Osteoblast (primary cell): ENCODE results near the gene NNMT. TPM values are rescaled to one million over a fixed set of nuclear protein-coding genes. Genes with fewer than 3 reads are reported as not detected.

Source experiments
- DNase-seq: peaks from one replicate; pipeline ENCODE4 v3.0.0; 2011; ENCODE audit warnings: low spot score, mixed read lengths; ENCODE audit not compliant: insufficient read length; ENCODE audit errors: missing footprints
- H2AFZ ChIP-seq: 2 replicates; pipeline ENCODE4 v1.6.0; 2011; ENCODE audit warnings: mild to moderate bottlenecking, low read length
- H3K27ac ChIP-seq: 2 replicates; pipeline ENCODE4 v1.5.1; 2011; ENCODE audit warnings: mild to moderate bottlenecking, low read depth, low read length, moderate library complexity
- H3K27me3 ChIP-seq: 2 replicates; pipeline ENCODE4 v1.6.0; 2012; ENCODE audit warnings: mild to moderate bottlenecking, control low read depth, inconsistent platforms, low read length, moderate library complexity; ENCODE audit not compliant: insufficient read depth
- H3K36me3 ChIP-seq: 2 replicates; pipeline ENCODE4 v1.5.1; 2011; ENCODE audit warnings: mild to moderate bottlenecking, low read length, control low read depth, moderate library complexity; ENCODE audit not compliant: insufficient read depth
- H3K4me1 ChIP-seq: 2 replicates; pipeline ENCODE4 v1.5.1; 2011; ENCODE audit warnings: mild to moderate bottlenecking, low read length, control low read depth, moderate library complexity; ENCODE audit not compliant: insufficient read depth
- H3K4me2 ChIP-seq: 2 replicates; pipeline ENCODE4 v1.6.0; 2011; ENCODE audit warnings: mild to moderate bottlenecking, low read length; ENCODE audit not compliant: insufficient read depth
- H3K4me3 ChIP-seq: fragments of 200-600 bp; sonication (generic); 3 replicates; pipeline ENCODE4 v1.5.1; 2012; ENCODE audit warnings: mild to moderate bottlenecking, low read length, inconsistent platforms; ENCODE audit not compliant: insufficient read depth
- H3K79me2 ChIP-seq: 2 replicates; pipeline ENCODE4 v1.6.0; 2012; ENCODE audit warnings: mild to moderate bottlenecking, low read length, control low read depth, inconsistent platforms; ENCODE audit not compliant: insufficient read depth
- H3K9me3 ChIP-seq: 2 replicates; pipeline ENCODE4 v1.5.1; 2011; ENCODE audit warnings: low read depth, low read length, control low read depth
- H4K20me1 ChIP-seq: 2 replicates; pipeline ENCODE4 v1.6.0; 2012; ENCODE audit warnings: mild to moderate bottlenecking, low read length, control low read depth; ENCODE audit not compliant: insufficient read depth
- CTCF ChIP-seq: IDR thresholded peaks from 2 replicates; pipeline ENCODE4 v1.5.1; 2011; ENCODE audit warnings: mild to moderate bottlenecking, low read depth, low read length, moderate library complexity; ENCODE audit errors: extremely low read depth
- total RNA-seq: library from RNA; depleted of rRNA; stranded (reverse); fragments of >200 nt; gene quantifications from 2 replicates; pipeline ENCODE4 v1.2.3, GENCODE V29; 2012

NNMT gene
- 1,091 and 1,196 TPM in 2 replicates for total RNA-seq

- Histone ChIP-seq H3K4me1 (peaks cover 52% of the 10 kb centered on the region), H2AFZ (no peak within 1 kb of the TSS), H3K27me3 (no peaks in the 10 kb centered on the region), H3K9me3 (no peaks in the 10 kb centered on the region), H3K36me3 (peaks cover 37% of the 10 kb centered on the region), H3K27ac (peak within 1 kb of the TSS; percentile 100), H3K79me2 (peaks cover 47% of the 10 kb centered on the region), H4K20me1 (peaks cover 21% of the 10 kb centered on the region), H3K4me3 (peak within 1 kb of the TSS; percentile 72), H3K4me2 (peak within 1 kb of the TSS; percentile 97)
- DNase-seq: no peak
- TF ChIP-seq CTCF: no peak
These were observed at the start of gene NNMT for GRCh38 chr11:114295676-114296604. NNMT (plus strand) TSS chr11:114296399; CDS start chr11:114296557, 158 bp downstream.

GRCh38 chr11:114247070-114247789, 49.0 kb upstream of the NNMT start:
- Histone ChIP-seq H3K4me1 (no peaks in the 10 kb centered on the region), H3K27ac (no peak overlapping the region), H3K9me3 (no peaks in the 10 kb centered on the region), H2AFZ (no peak overlapping the region), H3K36me3 (no peaks in the 10 kb centered on the region), H3K4me3 (no peak overlapping the region), H3K27me3 (peaks cover 6% of the 10 kb centered on the region), H4K20me1 (no peaks in the 10 kb centered on the region), H3K79me2 (no peaks in the 10 kb centered on the region), H3K4me2 (no peak overlapping the region)
- no peak for TF ChIP-seq CTCF
- DNase-seq: no peak

GRCh38 chr11:114250180-114250579, 46.0 kb upstream of the NNMT start:
- H3K4me2 ChIP-seq: no peak overlapping the region
- no peaks in the 10 kb centered on the region for H4K20me1 ChIP-seq
- H3K4me3 ChIP-seq: no peak overlapping the region
- no peak overlapping the region for H2AFZ ChIP-seq
- TF ChIP-seq CTCF: no peak
- H3K4me1 ChIP-seq: no peaks in the 10 kb centered on the region
- H3K36me3 ChIP-seq: no peaks in the 10 kb centered on the region
- no peak overlapping the region for H3K27ac ChIP-seq
- no peaks in the 10 kb centered on the region for H3K79me2 ChIP-seq
- no peak for DNase-seq
- H3K9me3 ChIP-seq: no peaks in the 10 kb centered on the region
- H3K27me3 ChIP-seq: peaks cover 5% of the 10 kb centered on the region
